Activated CD4-positive, alpha-beta T cell treated with anti-CD3 and anti-CD28 coated beads, Interleukin-2, amount 50 U/mL, for 1 hour (primary cell): ENCODE measurements around the gene DCAF11.

ENCODE experiments used
- DNase-seq: peaks from one replicate; pipeline ENCODE4 v3.0.0-alpha.2; 2020

DCAF11 gene

DNA sequence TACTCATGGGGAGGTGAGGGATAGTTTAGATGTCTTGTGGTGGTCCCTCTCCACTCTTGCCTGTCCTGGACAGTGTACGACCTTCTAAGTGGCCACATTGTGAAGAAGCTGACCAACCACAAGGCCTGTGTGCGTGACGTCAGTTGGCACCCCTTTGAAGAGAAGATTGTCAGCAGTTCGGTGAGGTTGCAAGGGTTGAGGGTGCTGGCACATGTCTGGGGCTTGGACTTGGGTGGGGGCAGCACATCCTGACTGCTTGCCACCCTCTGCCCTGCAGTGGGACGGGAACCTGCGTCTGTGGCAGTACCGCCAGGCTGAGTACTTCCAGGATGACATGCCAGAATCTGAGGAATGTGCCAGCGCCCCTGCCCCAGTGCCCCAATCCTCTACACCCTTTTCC, 8.3 kb downstream of the DCAF11 start:
- DNase-seq = no peak

DNA sequence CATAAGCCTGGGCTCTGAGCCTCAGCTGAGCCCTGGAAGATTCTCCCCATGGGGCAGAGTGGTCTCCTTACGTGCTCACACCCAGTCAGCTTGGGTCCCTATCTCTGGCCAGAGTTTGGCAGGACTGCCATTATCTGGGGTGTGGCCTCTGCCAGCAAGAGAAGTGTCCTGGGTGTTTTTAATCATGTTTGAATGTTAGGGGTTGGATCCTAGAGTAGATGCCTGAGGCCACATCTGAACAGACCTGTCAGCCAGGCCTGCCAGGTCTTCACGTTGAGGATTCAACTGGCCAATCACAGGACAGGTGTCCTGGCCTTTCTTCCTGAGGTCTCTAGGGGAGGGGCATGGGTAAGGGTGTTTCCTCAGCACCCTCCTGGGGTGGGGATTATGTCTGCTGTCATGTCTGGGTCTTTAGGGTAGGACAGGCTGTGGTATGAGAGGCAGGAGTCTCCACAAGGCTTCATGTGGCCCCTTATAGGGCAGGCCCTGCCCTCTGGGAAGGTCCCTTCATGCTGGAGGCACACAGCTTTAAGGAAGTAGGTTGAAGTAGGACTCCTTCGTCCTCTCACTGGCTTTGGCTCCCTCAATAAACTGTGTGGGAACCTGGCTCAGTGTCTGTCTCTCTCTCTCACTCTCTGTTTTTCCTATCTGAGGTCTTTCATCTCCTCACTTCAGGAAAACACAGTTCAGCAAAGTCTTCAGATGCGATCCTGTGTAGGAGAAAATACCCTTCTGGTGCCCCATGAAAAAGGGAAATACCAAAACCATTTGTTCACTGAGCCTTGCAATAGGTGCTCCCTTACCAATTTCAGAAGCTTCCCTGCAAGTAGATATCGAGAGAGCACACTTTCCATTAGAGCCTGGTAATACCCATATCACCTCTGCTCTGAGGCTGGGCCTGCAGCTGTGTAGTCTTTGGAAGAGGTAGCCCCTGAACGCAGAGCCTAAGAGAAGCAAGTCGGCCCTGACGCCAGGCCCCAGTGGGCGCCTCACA, 9.1 kb downstream of the DCAF11 start:
- no peak for DNase-seq

DNA sequence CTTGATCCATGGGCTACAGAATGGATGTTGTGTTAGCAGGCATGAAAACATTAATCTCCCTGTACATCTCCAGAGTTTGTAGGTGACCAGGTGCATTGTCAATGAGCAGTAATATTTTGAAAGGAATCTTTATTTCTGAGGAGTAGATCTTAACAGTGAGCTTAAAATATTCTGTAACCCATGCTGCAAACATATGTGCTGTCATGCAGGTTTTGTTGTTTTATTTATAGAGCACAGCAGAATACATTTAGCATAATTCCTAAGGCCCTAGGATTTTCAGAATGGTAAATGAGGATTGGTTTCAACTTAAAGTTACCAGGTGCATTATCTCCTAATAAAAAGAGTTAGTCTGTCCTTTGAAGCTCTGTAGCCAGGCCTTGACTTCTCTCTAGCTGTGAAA, 12.4 kb downstream of the DCAF11 start:
- no peak for DNase-seq

DNA sequence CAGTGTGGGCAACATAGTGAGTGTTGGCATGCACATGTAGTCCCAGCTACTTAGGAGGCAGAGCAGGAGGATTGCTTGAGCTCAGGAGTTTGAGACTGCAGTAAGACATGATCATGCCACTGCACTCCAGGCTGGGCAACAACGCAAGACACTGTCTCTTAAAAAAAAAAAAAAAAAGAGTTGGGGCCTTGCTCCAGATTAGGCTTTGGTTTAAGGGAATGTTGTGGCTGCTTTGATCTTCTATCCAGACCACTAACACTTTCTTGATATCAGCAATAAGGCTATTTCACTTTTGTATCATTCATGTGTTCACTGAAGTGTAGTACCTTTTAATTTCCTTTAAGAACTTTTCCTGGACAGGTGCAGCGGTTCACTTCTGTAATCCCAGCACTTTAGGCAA, 13.1 kb downstream of the DCAF11 start:
- DNase-seq = no peak

DNA sequence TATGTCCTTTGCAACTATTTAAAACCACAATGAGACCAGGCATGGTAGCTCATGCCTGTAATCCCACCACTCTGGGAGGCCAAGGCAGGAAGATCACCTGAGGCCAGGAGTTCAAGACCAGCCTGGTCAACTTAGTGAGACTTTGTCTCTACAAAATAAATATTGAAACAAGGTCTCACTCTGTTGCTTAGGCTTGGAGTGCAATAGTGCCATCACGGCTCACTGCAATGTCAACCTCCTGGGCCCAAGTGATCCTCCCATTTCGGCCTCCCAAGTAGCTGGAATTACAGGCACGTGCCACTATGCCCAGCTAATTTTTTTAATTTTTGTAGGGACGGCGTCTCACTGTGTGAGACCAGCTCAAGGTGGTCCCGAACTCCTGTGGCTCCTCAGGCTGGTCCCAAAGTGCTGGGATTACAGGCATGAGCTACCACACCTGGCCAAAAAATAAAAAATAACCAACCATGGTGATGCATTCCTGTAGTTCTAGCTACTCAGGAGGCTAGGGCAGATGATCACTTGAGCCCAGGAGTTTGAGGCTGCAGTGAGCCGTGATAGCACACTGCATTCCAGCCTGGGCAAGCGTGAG, 14.9 kb downstream of the DCAF11 start:
- DNase-seq = no peak

DNA sequence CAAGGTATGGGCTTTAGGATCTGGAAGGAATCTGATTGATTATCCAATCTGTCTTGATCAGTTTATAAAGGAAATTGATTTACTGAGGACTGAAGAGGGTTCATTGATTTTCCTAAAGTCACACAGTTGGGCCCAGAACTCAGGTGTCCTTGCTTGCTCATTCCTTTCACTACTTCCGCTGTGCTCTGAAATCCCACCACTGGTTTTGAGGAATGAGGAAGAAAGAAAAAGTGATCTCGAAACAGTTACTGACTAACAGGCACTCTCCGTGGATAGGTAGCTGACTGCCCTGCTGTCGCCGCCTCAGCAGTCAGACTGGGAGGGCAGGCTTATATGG, 15.8 kb downstream of the DCAF11 start, which contains the start of gene FITM1:
Gene FITM1 (plus strand): TSS at position 280 of the 337 bp plus-strand sequence. CDS start 905 bp downstream, outside the sequence.
- DNase-seq = no peak

DNA sequence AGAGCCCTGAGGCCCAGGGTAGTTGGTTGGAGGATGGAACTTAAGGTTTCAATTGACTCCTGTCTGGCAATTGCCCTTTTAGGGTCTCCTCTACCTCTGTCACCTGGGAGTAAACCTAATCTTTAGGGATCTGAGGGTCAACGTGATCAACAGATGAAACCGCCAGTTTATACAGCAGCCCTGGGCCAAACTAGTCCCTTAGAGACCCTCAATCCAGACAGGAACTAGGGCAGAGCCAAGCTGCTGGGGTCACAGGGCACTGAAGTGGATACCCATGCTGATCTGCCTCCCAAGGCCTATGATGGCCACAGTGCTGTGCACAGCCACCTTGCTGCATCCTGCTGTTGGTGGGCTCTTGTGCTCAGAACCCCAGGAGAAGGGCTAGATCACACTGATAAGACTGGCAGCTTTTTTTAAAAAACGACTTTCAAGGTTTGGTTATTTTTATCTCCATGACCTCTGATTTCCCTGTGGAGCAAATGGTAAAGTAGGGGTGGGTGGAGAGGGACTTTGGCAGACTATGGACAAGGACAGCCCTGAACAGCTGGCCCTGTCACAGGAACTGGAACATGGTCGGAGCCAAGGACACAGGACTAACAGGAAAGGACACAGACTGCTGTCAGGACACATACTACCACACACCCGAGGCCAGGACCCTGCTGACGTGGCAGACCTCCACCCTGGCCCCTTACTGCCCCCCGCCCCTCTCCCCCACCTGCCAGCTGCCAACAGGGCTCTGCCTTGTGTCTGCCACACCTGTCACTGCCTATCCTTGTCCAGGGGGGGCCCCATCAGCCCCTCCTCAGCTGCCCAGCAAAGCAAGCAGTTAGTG, 16.4 kb downstream of the DCAF11 start:
- DNase-seq = no peak

DNA sequence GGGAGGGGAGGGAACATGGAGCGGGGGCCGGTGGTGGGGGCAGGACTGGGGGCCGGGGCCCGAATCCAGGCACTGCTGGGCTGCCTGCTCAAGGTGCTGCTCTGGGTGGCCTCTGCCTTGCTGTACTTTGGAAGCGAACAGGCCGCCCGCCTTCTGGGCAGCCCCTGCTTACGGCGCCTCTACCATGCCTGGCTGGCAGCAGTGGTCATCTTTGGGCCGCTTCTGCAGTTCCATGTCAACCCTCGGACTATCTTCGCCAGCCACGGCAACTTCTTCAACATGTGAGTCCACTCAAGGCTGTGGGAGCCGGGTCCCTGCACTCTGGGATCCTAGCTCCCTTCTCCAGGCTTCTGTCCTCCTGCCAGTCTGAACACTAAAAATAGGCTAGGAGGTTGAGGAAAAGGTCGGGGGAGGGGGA, 17.0 kb downstream of the DCAF11 start:
- DNase-seq = no peak

DNA sequence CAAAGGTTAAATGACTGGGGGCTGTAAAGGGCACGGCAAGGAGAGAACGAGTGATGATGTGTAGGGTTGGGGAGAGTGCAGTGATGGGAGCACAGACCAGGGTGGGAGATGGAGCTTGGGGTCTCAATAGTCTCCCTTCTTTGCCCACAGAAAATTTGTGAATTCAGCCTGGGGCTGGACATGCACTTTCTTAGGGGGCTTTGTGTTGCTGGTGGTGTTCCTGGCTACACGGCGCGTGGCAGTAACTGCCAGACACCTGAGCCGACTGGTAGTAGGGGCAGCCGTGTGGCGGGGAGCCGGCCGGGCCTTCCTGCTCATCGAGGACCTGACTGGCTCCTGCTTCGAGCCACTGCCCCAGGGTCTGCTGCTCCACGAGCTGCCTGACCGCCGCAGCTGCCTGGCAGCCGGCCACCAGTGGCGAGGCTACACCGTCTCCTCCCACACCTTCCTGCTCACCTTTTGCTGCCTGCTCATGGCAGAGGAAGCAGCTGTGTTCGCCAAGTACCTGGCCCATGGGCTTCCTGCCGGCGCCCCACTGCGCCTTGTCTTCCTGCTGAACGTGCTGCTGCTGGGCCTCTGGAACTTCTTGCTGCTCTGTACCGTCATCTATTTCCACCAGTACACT, 17.6 kb downstream of the DCAF11 start:
- DNase-seq = peak; percentile 28

DNA sequence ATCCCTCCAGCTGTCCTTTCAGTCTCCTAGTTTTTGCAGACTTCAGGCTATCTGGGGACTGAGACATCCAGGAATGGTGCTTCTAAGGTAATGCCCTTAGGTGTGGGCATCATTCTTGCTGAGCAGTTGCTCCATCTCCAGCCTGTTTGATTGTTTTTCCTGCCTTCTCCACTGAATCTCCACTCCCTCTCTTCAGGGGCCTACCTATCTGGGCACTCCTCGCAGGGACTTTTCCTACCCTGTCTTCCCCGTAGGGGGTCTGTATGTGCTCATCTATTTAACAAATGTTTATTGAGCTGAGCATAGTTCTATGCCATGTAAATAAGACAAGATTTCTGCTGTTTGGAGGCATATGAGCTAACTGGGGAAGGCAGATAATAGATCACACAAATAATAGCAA, 18.4 kb downstream of the DCAF11 start:
- no peak for DNase-seq

DNA sequence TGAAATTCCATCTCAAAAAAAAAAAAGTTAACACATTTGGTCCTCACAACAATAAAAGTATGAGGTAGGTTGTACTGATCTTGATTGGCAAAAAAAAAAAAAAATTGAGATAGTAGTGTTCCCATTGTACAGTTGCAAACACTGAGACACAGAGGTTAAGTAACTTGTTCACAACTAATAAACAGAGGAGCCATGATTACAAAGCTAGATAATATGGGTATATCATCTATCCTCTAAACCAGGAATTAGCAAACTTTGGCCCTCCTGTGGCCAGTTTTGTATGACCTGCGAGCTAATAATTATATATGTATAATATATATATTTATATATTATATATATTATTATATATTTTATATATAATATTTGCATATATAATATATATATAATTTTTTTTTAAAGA, 19.2 kb downstream of the DCAF11 start:
- DNase-seq = no peak

DNA sequence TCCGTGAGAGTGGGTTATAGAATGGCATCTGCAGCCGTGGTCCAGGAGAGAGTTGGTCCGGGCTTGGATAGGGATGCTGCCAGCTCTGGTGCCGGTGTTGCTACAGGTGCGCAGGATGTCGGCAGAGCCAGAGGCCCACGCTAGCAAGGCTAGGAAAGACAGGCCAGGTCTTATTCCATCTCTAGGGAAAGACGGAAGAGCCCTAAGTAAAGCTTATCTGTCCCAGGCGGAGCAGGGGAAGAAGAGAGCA, 20.9 kb downstream of the DCAF11 start:
- no peak for DNase-seq

DNA sequence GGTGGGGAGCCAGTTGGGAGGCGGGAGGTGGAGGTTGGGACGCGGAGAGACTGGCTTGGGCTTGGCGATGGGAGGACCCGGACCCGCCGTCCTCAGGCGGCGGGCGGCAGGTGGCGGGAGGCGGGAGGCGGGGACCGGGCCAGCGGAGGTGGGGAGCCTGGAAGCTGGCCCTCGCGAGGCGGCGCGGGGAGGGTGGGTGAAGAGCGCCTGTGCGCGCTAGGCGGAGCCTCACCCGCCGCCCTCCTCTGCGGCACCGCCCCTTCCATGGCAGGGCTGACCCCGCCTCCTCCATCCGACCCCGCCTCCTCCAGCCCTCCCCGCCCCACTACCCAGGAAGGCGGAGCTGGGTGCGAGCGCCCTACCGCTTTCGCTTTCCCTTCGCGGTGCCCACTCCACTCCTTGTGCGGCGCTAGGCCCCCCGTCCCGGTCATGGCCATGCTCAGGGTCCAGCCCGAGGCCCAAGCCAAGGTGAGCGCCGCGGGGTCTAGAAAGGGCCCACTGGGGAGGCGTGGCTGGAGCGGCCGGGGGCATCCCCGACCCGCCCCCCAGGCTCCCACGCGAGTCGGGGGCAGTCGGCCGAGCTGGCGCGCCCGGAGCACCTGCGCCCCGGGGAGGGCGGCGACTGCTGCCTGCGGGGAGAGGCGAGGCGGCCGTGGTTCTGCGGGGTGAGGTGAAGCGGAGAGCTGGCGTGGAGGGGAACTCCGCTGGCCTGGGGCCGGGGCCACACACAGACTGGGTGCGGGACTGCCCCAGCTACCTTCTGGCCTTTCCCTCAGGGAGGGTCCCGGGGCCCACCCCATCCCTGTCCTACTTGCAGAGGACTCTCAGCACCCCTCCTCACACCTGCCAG, 21.5 kb downstream of the DCAF11 start, which contains the start of gene PSME1:
Gene PSME1 (plus strand): TSS at position 361 of the 850 bp plus-strand sequence. CDS start 69 bp downstream, at position 430.
- peak; percentile 95 for DNase-seq

DNA sequence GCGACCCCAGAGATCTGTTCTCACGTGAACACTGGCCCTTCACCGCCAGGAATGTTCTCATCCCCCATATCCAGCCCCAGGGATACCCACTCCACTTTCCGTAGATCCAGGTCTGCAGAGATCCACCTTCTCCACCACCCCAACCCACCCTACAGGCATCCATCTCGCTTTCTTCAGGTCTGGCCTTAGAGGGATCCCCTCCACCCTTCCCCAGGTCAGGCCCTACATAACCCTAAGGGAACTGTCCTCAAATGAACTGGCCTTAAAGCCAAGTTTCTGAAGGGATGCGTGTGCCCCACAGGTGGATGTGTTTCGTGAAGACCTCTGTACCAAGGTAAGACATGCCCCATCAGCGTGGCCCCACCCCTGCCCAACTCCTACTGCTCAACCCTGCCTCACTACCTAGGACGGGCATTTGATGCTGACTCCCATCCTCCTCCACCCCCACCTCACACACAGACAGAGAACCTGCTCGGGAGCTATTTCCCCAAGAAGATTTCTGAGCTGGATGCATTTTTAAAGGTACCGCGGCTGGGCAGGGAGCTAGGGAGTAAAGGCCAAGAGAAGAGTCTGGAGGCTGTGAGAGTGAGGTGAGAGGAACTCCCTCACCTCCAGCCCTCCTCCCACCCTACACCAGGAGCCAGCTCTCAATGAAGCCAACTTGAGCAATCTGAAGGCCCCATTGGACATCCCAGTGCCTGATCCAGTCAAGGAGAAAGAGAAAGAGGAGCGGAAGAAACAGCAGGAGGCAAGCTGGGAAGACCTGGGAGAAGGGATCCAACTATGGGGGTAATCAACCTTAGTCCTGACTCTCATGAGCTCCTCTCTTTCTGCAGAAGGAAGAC, 22.3 kb downstream of the DCAF11 start:
- no peak for DNase-seq

DNA sequence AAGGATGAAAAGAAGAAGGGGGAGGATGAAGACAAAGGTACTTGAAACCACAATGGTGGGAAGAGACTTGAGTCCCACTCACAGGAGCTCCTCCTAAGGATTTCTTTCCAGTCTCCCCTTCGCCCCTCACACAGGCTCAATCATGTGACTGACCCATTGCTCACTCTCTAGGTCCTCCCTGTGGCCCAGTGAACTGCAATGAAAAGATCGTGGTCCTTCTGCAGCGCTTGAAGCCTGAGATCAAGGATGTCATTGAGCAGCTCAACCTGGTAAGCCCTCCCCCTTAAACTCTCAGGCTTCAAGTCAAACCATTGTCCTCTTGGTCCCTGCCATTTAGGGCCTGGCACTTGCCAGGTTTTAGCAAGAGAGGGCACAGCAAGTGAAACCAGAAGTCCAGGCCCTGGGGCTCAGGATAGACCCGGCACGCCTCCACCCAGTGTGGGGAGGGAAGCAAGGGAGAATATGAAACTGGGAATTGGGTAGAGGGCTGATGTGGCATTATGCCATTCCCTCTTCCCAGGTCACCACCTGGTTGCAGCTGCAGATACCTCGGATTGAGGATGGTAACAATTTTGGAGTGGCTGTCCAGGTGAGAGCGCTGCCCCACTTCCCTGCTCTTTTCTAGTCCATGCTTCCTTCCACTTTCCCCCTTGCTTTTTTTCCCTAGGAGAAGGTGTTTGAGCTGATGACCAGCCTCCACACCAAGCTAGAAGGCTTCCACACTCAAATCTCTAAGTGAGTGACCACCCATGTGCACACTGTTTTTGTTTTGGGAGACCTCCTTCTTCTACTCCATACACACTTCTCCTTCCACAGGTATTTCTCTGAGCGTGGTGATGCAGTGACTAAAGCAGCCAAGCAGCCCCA, 23.2 kb downstream of the DCAF11 start:
- DNase-seq = no peak

DNA sequence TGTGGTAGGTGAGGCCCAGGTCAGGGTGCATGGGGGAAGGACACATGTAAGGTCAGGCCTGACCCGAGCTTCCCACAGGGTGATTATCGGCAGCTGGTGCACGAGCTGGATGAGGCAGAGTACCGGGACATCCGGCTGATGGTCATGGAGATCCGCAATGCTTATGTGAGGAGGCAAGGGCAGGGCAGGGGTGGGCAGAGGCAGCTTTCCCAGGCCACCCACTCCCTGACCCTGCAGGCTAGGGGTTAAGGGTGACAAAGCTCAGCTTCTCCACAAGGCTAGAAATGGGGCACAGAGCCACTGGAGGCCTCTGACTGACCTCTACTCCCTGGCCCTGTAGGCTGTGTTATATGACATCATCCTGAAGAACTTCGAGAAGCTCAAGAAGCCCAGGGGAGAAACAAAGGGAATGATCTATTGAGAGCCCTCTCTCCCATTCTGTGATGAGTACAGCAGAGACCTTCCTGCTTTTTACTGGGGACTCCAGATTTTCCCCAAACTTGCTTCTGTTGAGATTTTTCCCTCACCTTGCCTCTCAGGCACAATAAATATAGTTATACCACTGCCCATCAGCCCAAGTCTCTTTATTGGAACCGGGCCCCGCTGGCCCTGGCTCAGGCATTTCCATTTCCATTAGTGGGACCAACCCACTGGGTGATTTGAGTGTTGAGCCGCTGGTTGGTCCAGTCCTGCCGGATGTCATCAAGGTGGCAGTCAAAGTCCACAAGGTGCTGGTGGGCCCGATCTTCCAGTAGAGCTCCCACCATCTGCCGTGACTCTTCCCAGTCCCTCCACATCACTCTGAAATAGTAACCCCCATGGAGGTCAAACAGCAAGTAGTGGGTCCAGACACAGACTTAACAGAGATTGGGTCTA, 24.1 kb downstream of the DCAF11 start:
- DNase-seq = no peak

DNA sequence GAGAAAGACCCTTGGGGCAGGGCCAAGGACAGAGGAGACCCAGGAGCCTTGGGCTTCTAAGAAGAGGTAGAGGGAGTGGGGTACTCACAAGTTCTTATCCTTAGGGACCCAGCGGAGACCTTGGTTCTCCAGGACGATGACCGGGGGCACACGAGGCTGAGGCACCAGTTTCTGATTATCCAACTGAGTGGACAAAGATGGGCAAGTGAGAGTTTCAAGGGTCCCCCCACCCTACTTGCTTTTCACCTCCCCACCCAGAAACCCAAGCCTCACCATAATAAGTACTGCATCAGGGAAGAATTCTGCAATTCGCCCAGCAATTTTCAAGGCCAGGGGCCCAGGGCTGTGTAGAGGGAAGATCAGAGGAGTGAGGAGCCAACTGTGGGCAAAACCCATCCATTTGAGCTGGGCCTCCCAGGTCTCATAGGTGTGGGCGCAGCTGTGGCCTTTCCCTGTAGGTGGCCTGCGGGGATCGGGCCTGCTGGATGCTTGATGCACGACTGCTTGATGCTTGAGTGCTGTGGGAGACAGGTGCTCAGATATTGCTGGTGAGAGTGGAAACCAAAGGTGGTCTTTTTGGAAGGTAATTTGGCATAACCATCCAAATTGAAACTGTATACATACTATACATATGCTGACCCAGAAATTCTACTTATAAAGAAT, 24.8 kb downstream of the DCAF11 start:
- DNase-seq = peak; percentile 23

DNA sequence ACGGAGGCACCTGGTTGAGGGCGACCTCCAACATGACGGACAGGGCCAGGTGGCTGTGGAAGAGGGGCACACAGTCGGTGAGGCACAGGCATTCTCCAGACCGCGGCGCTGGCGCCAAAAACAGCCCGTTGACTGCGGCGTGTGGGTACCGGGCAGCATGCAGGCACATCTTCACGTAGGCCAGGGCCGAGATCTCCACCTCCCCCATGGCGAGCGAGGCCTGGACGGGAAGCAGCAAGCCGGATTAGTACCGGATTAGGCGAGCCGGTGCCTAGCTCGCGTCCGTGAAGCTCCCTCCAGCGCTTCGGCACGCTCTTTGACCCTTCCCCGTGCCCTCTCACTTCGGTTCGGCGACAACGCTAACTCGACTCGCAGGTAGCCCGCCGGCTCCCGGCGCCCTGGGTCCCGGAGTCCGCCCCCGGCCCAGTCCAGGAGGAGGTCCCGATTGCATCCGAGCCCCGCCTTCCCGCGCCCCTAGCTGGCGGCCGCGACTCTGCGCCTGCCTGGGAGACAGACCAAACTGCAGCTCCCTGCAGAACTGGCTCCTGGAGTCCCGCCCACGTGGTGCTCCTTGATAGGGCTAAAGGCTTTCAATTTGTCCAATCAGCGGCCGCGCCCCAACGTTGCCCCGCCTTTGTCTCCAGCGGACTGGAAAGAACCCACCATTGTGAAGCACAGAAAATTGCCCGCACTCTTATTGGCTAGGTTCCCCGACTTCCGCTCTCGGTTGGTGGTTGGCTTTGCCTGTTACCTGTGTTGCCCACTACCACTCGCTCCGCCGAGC, 26.7 kb downstream of the DCAF11 start, which contains the start of gene EMC9:
Gene EMC9 (minus strand): TSS at position 495 of the 784 bp plus-strand sequence. CDS start 287 bp downstream, at position 208.
- DNase-seq = peak; percentile 99
